NCI-H146 treated with DMSO at 0.1 percent for 48 hours (cell line): ENCODE measurements around the gene IL22RA1.

ENCODE experiments used
- DNase-seq: peaks from one replicate; lab custom pipeline; 2025; ENCODE audit not compliant: unreplicated experiment; lab: John Stamatoyannopoulos, UW

Gene IL22RA1

DNA sequence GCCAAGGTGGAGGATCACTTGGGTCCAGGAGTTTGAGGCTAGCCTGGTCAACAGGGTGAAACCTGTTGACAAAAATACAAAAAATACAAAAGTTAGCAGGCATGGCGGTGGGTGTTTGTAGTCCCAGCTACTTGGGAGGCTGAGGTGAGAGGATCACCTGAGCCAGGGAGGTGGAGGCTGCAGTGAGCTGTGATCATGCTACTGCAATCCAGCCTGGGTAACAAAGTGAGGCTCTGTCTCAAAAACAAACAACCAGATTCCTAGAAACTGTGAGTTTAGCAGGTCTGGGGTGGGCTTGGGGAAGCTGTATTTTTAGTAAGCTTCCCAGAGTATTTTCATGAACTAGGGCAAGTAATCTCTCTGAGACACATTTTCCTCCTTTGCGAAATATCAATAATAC is 25.8 kb downstream of the IL22RA1 start:
- DNase-seq: no peak

DNA sequence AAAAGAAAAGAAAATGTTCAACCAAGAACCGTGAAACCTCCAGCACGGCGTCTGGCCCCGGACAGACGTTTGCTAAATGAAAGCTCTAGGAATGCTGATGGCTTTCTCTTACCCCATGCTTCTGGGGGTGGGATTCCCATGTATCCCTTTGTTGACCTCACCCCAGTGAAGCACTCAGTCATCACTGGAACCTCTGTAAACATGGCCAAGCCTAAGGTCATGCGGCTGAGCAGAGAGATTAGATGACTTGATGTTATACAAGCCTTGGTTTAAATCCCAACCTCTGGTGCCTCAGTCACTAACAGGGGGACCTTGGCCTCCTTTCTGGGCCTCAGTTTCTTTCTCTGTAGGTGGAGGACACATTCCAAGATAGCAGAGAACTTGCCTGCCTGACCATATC is 28.2 kb downstream of the IL22RA1 start:
- DNase-seq: no peak

DNA sequence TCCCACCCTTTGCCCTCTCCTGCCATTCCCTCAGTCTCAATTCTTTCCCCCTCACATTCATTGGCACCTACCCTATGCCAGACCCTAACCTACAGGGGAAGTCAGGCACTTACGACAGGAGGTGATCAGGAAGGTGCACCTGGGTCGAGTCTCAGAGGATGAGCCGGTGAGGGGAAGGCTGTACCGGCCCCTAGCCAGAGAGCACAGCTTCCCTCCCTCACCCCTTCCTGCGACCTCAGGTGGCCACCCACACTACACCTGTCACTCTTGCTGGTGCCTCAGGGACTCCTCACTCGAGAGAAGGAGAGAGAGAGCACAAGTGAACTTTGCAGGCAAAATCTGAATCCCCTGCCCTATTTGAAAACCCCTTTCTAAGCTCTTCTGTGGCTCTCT is 29.3 kb downstream of the IL22RA1 start:
- DNase-seq: no peak

DNA sequence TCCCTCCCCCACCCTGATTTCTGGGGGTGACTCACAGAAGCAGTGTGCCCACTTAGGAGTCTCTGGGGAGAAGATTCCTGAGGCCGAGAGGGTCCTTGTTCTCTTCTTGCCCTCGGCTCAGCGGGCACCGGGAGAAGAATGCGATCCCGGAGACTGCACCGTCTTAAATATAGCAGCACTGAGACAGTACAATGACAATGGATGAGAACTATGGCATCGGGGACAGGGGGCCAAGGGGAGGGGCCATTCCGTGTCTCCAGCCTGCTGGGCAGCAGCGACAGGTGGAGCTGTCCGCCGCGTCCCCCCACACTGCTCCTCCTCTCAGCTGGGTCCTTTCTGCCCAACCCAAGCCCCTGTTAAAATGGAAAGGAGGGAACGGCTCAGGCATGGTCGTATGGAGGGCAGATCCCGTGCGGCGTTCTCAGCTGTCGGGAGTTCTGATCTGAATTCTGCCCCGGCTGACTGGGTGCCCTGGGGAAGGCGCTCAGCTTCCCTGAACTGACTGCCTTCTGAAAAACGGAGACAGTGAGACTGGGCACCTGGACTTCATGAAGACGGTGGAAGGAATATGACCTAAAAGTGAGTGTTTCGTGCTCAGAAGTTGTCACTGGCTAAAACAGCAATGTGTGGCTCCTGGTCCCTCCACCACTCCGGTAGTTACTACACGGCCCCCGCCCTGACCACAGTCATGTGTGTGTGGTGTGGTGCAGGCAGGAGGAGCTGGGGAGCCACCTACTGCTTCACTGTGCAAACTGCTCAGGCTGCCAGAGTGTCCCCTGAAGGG is 30.8 kb downstream of the IL22RA1 start, which contains the start of gene MYOM3:
Gene MYOM3 (minus strand): TSS at position 140 of the 784 bp plus-strand sequence. CDS start 3,499 bp downstream, outside the sequence.
- DNase-seq: peak; percentile 46

DNA sequence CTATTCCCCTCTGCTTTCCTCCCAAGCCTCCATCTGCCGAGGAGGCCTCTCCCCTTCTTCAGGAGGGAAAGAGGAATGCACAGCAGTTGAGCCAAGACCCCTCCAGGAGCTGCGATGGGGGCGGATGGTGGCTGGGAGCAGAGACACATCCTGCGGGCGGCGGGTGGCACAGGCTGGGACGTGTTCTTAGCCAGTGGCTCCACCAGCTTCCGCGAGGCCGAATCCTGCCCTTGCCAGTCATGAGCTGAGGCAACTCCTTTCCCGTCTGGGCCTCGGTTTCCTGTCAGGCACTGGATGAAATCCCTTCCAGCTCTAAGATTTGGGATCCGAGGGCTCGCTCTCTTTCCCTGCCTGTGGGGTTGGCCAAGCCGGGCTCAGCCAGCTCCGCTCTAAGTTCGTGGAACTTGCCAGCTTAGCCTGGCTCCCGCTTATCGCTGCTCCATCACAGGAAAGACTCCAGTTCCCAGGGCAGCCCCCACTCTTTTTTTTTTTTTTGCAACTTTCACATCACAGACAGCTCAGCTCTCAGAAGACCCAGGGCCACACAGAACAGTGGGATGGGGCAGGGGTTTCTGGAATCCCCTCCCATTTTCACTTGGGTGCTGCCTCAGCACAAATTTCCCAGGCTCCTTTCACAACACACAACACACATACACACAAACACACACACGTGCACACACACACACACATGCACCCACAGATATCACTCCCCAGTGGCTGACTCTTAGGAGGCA is 31.5 kb downstream of the IL22RA1 start:
- DNase-seq: no peak

DNA sequence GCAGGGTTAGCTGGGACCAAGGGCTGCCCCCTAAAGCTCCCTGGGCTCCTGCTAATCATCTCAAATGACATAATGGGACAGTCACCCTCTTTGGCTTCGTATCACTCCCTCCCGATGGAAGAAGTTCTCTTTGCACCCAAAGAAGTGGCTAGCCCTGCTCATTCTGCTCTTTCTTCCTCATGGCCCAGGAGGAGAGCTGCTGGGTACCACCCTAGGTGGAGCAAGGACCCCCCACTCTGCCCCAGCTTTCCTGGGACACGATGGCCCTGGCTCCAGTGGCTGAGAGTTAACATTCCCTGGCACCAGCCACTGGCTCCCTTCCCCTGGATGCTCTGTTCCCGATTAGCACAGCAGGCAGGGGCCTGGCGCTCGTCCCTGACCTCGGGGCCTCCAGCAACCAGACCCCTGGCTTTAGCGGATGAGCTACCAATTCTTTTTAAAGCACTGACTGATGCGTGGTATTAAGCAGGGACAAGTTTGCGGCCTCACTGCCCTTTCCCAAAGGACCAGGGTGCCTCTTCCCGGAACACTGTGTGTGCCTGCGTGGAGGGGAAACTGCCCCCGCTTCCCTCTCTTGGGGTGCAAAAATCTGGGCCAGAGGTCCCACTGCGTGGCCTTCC is 32.2 kb downstream of the IL22RA1 start:
- DNase-seq: no peak

DNA sequence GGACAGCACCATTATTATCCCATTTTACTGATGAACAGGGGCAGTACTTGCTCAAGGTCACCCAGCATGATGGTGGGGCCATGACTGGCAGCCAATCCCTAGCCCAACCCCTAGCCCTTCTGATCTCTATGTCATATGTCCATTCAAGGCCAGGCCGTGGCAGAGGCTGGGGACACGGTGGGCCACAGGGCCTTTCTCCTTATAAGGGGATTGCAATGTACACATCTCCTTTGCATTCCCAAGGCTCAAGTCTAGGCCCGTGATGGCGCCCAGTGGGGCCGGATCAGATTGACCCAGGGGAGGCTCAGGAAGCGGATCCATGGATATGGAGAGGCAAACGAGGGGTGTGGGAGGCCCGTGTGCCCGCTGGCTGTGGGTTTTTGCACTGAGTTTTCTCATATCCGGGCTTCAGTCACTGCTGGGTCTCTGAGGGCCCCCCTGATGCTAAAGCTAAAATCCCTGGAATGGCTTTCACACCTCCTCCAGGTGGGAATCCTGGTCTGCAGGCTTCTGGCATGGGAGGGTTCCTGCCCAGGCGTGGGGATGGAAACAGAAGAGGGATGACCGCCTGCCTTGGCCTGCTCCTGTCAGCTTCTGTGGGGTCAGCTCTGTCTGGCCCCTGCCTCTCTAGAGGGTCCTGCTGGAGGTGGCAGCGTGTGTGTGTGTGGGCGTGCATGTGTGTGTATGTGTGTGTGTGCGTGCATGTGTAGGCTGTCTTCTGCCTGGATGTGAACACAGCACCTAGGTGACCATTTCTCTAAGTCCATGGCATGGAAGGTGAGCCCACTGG is 33.1 kb downstream of the IL22RA1 start:
- no peak for DNase-seq

DNA sequence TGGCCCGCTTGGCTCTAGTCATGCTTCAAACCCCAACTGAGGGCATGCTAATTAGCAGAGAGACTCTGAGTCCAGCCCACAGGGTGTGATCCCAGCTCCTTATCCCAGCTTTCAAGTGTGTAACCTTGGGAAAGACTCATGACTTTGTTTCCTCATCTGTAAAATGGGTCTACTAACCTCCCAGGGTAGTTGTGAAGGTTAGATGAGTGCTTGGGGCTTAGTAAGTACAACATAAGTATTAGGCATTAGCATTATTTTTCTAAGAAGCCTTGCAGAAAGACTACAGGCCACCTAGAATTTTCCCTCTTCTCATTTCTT is 33.8 kb downstream of the IL22RA1 start:
- DNase-seq: no peak

DNA sequence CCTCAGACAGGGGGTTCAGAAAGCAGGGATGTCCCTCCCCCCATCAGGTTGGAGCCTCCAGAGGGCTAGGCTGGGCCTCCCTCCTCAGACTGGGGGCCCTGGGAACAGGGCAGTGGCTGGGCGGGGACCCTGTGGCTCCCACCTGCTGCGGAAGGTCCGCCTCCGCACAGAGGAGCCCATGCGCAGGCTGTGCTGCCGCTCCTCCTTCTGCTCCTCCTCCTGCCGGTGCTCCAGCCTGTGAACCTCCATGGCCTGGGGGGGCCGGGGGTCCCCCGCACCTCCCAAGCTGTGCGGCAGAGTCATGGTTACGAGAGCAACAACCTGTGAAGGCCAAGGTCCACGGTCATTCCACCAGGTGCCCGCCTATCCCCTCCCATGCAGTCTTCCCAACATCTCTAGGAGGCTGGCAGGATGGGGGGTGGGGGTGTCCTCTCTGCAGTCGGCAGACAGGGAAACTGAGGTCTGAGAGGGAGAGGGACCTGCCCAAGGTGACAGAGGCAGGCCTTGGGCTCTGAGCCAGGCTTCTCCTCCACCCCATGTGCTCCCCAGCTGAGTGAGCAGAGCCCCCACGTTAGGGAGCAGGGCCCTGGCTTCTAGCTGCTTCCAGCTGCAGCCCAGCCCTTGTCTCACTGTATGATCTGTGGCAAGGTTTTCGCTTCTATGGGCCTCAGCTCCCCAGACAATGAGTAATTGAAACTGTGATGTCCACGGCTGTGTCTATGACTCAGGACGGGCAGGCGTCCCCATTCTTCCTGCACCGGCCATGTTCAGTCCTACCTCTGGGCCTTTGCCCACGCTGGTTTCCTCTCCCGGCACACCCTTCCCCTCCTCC is 34.4 kb downstream of the IL22RA1 start:
- no peak for DNase-seq

DNA sequence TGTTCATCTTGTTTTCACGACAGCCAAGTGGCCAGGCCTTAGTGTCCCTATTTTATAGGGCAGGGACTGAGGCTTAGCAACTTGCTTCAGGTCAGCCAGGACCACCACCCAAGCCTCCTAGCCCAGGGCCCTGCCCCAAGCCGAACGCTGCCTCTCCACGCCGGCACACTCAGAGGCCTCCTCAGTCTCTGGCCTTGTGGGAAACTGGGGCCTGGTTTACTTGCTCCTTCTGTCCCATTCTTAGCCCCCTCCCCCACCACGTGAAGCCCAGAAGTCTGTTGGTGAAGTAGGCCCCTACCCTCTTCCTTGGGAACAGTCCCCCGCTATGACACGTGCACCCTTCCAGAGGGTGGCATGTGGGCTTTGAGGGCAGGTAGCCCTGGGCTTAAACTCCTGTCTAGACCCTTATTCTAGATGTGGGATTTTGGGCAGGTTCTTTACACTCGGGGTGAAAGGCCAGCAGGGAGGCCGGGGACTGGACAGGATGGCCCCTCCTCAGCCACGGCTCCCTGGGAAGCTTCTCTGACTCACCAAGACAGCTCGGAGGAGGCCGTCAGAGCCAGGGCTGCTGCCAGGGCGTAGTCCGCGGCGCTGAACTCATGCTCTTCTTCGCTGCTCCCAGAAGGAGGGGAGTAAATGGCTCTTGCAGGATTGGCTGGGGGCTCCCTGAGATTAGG is 35.3 kb downstream of the IL22RA1 start:
- no peak for DNase-seq

DNA sequence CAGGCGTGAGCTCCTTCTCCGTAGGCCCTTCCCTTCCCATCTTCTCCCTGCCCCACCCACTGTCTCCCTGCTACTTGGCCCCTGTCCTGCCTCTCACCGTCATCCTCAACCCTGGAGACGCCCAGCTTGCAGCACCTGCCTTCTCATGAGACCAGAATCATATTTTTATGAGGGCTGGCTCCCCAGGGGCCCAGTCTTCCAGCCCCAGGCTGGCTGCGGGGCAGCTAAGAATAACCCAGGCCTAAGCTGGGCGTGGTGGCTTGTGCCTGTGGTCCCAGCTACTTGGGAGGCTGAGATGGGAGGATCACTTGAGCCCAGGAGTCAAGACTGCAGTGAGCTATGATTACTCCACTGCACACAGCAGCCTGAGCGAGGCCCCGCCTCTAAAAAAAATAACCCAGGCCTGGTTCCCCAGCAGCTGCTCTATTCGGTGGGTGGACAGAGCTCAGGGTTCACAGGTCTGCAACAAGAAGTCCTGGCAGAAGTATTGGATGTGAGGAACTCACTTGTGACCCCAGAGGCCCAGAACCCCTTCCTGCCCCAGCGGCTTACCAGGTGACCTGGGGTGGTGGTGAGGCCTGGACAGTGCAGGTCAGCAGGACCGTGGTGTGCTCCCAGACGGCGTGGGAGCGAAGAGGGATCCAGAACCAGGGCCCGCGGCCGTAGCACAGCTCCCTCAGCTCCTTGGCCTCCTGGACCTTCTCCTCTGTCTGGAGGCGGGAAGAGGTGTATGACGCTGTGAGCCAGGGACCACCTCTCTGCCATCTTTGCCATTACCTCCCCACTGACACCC is 37.4 kb downstream of the IL22RA1 start:
- DNase-seq: no peak

DNA sequence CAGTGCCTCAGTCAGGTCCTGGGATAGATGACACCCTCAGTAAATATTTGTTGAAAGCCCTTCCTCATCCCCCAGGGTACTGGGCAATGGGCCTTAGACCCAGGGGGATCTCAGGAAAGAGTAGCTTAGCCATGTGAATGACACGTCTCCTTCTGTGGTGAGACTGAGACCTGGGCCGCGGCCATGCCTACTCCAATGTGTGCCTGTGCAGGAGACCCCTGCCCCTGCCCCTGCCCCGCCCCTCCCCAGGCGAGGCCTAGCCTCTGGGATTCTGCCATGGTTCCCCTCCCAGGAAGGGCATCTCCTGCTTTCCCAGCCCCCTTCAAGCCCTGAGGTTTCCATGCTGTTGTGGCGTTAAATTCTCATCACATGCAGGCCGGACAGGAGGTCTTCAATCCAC is 38.1 kb downstream of the IL22RA1 start:
- no peak for DNase-seq

DNA sequence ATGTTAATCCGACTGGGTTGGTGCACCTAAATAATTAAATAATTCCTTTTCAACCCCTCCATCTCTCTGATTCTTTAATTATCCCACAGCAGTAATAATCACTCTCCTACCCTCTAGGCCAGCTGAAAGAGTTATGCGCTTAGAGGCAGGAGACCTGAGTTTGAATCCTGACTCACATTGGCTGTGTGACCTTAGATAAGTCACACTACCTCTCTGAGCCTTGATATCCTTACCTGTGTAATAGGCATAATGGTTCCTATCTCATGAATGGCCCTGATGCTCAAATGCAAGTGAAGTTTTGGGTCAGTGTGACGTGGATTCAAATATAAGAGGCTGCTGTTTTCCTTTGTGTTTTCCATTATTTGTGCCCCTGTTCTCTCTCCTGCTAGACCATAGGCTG is 39.1 kb downstream of the IL22RA1 start:
- DNase-seq: no peak

DNA sequence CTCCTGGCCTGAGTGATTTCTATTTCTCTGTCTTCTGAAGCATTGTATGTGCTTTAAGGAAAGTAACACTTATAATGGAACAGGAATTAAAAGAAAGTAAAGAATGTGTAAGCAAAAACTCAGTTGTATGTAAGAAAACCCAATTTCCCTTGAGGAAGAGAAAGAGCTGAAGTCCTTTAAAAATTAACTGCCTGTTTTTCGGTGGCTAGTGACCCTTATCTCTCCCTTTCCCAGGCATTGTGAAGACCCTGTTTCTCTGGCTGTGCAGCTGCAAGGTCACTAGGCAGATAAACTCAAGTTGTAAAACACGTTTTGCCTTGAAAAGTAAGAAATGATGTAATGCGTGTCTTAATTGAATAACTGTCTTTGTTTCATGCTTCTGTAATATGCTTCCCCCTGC is 39.5 kb downstream of the IL22RA1 start:
- DNase-seq: no peak

DNA sequence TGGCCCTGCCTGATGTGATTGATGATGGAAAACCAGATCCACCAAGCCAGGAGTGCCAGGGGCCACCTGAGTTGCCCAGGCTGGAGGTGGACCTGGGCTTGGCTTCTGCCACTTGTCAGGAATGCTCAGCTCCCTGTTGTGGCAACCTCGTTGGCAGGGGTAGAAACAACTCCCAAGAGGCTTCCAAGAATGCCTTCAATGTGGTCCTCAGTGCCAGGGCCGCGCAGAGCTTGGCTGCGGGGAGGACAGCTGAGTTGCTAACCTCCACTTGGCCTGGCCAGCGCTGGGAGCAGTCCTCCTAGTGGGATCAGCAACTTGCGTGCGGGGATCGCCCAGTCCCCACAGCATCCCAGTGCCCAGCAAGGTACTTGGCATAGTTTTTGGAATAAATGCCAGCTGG is 40.0 kb downstream of the IL22RA1 start:
- no peak for DNase-seq

DNA sequence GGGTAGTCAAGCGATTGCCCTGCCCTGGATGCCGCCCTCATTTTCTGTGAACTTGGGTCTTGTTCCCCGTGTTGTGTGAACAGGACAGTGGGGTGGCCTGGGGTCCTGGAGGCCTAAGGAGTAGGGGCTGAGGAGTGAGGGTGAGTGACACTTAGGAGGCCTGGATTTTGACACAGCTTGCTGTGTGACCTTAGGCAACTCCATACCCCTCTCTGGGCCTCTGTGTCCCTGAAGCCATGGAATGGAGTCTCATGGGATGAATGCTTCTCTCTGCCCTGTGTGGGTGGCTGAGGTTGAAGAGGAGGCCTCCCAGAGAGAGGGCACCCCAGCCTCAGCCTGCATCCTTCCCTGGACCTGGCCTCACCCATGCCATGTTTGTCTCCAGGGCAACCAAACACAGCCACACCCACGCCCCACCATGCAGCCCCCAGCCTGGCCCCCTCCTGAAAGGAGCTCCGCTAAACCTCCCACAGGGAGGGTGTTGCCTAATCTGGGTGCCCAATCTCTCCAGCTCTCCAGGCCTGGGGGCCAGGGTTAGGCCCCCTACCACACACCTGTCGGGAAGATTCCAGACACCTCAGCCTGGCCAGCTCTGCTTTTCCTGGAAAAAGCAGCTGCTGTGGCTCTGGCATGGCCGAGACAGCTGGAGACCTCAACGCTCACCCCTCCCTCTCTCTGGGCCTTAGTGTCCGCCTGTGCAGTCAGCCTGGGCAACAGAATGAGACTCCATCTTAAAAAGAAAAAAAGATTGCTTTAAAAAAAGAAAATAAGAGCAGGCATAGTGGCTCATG is 40.9 kb downstream of the IL22RA1 start:
- DNase-seq: peak; percentile 2

DNA sequence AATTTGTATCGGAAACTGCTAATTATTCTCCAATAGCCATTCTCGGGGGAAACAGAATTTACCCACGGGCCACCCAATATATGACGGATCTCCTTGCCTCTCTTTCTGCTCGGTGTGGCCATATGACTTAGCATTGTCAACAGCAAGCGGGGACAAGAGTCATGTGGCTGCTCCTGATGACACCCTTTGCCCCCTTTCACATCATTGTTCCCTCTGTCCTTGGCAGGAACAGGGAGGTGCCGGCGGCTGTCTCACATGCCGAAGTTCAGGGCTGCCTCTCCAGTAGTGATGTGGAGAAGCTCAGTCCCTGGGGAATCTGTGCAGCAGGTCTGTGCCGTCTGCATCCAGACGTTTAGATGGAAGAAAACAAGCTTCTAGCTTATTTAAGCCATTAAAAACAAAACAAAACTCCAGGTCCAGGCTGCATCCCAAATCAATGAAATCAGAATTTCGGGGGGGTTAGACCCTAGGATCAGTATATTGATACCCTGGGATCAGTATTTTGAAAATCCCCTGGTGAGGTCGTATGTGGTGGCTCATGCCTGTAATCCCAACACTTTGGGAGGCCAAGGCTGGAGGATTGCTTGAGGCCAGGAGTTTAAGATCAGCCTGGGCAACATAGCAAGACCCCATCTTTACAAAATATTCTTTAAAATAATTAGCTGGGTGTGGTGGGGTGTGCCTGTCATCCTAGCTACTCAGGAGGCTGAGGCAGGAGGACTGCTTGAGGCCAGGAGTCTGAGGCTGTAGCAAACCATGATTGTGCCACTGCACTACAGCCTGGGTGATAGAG is 41.8 kb downstream of the IL22RA1 start:
- DNase-seq: no peak
